Activated T-helper 2 cell treated with anti-CD3 and anti-CD28 coated beads, Interferon-gamma antibody, Interleukin-2, Interleukin-4, amounts not matched to agents 10 μg/mL and 5 μg/mL and 100 μg/mL, durations not matched to agents 14 hours and 24 hours and 36 hours (primary cell): ENCODE results near the gene HMOX1. TPM values are rescaled to one million over a fixed set of nuclear protein-coding genes. Genes with fewer than 3 reads are reported as not detected.

Experiments used
- DNase-seq: peaks from one replicate; pipeline ENCODE4 v3.0.0; 2021; ENCODE audit warnings: low spot score
- H3K27ac Mint-ChIP-seq: one replicate; pipeline ENCODE4 v1.8.0; 2021; ENCODE audit warnings: mixed read lengths
- H3K27me3 Mint-ChIP-seq: one replicate; pipeline ENCODE4 v1.8.0; 2021; ENCODE audit warnings: low read depth, mixed read lengths
- H3K36me3 Mint-ChIP-seq: one replicate; pipeline ENCODE4 v1.8.0; 2021; ENCODE audit warnings: low read depth, mixed read lengths
- H3K4me1 Mint-ChIP-seq: one replicate; pipeline ENCODE4 v1.8.0; 2021; ENCODE audit warnings: low read depth, mixed read lengths
- H3K4me3 Mint-ChIP-seq: one replicate; pipeline ENCODE4 v1.8.0; 2021; ENCODE audit warnings: low read depth, mild to moderate bottlenecking, moderate library complexity, mixed read lengths
- H3K9me3 Mint-ChIP-seq: one replicate; pipeline ENCODE4 v1.8.0; 2021; ENCODE audit warnings: mixed read lengths
- intact Hi-C: fragments of 100-400 bp; cut with micrococcal nuclease; formaldehyde crosslinking; loops from one replicate; pipeline ENCODE4 v1.15.1; 2023
- total RNA-seq: library from RNA; stranded (reverse); gene quantifications from 2 replicates; pipeline ENCODE4 v1.2.3, GENCODE V29; 2022

HMOX1 gene
- total RNA-seq: 1.0 and 1.3 TPM in 2 replicates

GRCh38 chr22:35380537-35381423, at the start of gene HMOX1:
TSS of gene HMOX1 (plus strand) at chr22:35381096. CDS start at chr22:35381174, 78 bp downstream.
- H3K27ac Mint-ChIP-seq: no peak within 1 kb of the TSS
- no peaks in the 10 kb centered on the region for H3K9me3 Mint-ChIP-seq
- H3K4me1 Mint-ChIP-seq: peaks cover 17% of the 10 kb centered on the region
- intact Hi-C loops: loop anchor here (2.0 kb wide), 1 partner anchor 30 kb away; no protein-coding TSS in a partner anchor
- DNase-seq: peak; percentile 50
- H3K36me3 Mint-ChIP-seq: no peaks in the 10 kb centered on the region
- peak within 1 kb of the TSS; percentile 57 for H3K4me3 Mint-ChIP-seq
- H3K27me3 Mint-ChIP-seq: peaks cover 18% of the 10 kb centered on the region

- intact Hi-C loops: no loop called here
- Mint-ChIP-seq H3K4me3 (no peak overlapping the region), H3K36me3 (peaks cover 51% of the 10 kb centered on the region), H3K27ac (peak overlapping the region; percentile 56), H3K27me3 (no peaks in the 10 kb centered on the region), H3K4me1 (peaks cover 51% of the 10 kb centered on the region), H3K9me3 (no peaks in the 10 kb centered on the region)
- DNase-seq: no peak
Measured at GRCh38 chr22:35332278-35332677, 48.6 kb upstream of the HMOX1 start.

- DNase-seq: no peak
- Mint-ChIP-seq H3K27ac (no peak overlapping the region), H3K27me3 (no peaks in the 10 kb centered on the region), H3K36me3 (peaks cover 45% of the 10 kb centered on the region), H3K4me3 (no peak overlapping the region), H3K9me3 (no peaks in the 10 kb centered on the region), H3K4me1 (peaks cover 48% of the 10 kb centered on the region)
- intact Hi-C loops: no loop called here
Measured at GRCh38 chr22:35333220-35333619, 47.7 kb upstream of the HMOX1 start.

- Mint-ChIP-seq H3K4me3 (no peak overlapping the region), H3K27me3 (no peaks in the 10 kb centered on the region), H3K36me3 (peaks cover 42% of the 10 kb centered on the region), H3K9me3 (no peaks in the 10 kb centered on the region), H3K27ac (peak overlapping the region; percentile 72), H3K4me1 (peaks cover 45% of the 10 kb centered on the region)
- DNase-seq: no peak
- intact Hi-C loops: no loop called here
Measured at GRCh38 chr22:35334004-35334403, 46.9 kb upstream of the HMOX1 start.

- H3K27ac Mint-ChIP-seq: peak overlapping the region; percentile 74
- no peak overlapping the region for H3K4me3 Mint-ChIP-seq
- intact Hi-C loops: no loop called here
- no peaks in the 10 kb centered on the region for H3K9me3 Mint-ChIP-seq
- H3K27me3 Mint-ChIP-seq: no peaks in the 10 kb centered on the region
- peaks cover 38% of the 10 kb centered on the region for H3K36me3 Mint-ChIP-seq
- H3K4me1 Mint-ChIP-seq: peaks cover 32% of the 10 kb centered on the region
- no peak for DNase-seq
Measured at GRCh38 chr22:35335468-35335867, 45.4 kb upstream of the HMOX1 start.

- peak overlapping the region; percentile 74 for H3K27ac Mint-ChIP-seq
- peaks cover 36% of the 10 kb centered on the region for H3K36me3 Mint-ChIP-seq
- peaks cover 30% of the 10 kb centered on the region for H3K4me1 Mint-ChIP-seq
- intact Hi-C loops: no loop called here
- no peaks in the 10 kb centered on the region for H3K9me3 Mint-ChIP-seq
- peak; percentile 43 for DNase-seq
- H3K27me3 Mint-ChIP-seq: no peaks in the 10 kb centered on the region
- H3K4me3 Mint-ChIP-seq: no peak overlapping the region
Measured at GRCh38 chr22:35335936-35336781, 44.7 kb upstream of the HMOX1 start.

GRCh38 chr22:35337932-35338331, 43.0 kb upstream of the HMOX1 start:
- no peak for DNase-seq
- H3K27ac Mint-ChIP-seq: no peak overlapping the region
- no peak overlapping the region for H3K4me3 Mint-ChIP-seq
- intact Hi-C loops: no loop called here
- H3K27me3 Mint-ChIP-seq: no peaks in the 10 kb centered on the region
- peaks cover 27% of the 10 kb centered on the region for H3K4me1 Mint-ChIP-seq
- no peaks in the 10 kb centered on the region for H3K9me3 Mint-ChIP-seq
- H3K36me3 Mint-ChIP-seq: peaks cover 25% of the 10 kb centered on the region

- Mint-ChIP-seq H3K36me3 (peaks cover 15% of the 10 kb centered on the region), H3K4me1 (peaks cover 5% of the 10 kb centered on the region), H3K27me3 (no peaks in the 10 kb centered on the region), H3K9me3 (no peaks in the 10 kb centered on the region), H3K4me3 (no peak overlapping the region), H3K27ac (no peak overlapping the region)
- no peak for DNase-seq
- intact Hi-C loops: no loop called here
Measured at GRCh38 chr22:35341090-35341874, 39.6 kb upstream of the HMOX1 start.

- no peak overlapping the region for H3K4me3 Mint-ChIP-seq
- no peak for DNase-seq
- H3K9me3 Mint-ChIP-seq: no peaks in the 10 kb centered on the region
- H3K27ac Mint-ChIP-seq: no peak overlapping the region
- intact Hi-C loops: no loop called here
- H3K36me3 Mint-ChIP-seq: peaks cover 14% of the 10 kb centered on the region
- H3K27me3 Mint-ChIP-seq: no peaks in the 10 kb centered on the region
- H3K4me1 Mint-ChIP-seq: peaks cover 3% of the 10 kb centered on the region
Measured at GRCh38 chr22:35342390-35342789, 38.5 kb upstream of the HMOX1 start.

GRCh38 chr22:35343664-35344550, 37.0 kb upstream of the HMOX1 start:
- Mint-ChIP-seq H3K27me3 (no peaks in the 10 kb centered on the region), H3K4me1 (peaks cover 3% of the 10 kb centered on the region), H3K9me3 (no peaks in the 10 kb centered on the region), H3K4me3 (no peak overlapping the region), H3K27ac (no peak overlapping the region), H3K36me3 (peaks cover 14% of the 10 kb centered on the region)
- no peak for DNase-seq
- intact Hi-C loops: no loop called here

GRCh38 chr22:35344956-35345690, 35.8 kb upstream of the HMOX1 start:
- peaks cover 3% of the 10 kb centered on the region for H3K4me1 Mint-ChIP-seq
- intact Hi-C loops: no loop called here
- H3K27me3 Mint-ChIP-seq: no peaks in the 10 kb centered on the region
- DNase-seq: no peak
- no peaks in the 10 kb centered on the region for H3K9me3 Mint-ChIP-seq
- H3K27ac Mint-ChIP-seq: peak overlapping the region; percentile 49
- no peak overlapping the region for H3K4me3 Mint-ChIP-seq
- peaks cover 10% of the 10 kb centered on the region for H3K36me3 Mint-ChIP-seq
